VCaP (cell line): ENCODE data around the gene PAXX.

ENCODE experiments used
- H3K27ac ChIP-seq: fragments of 450-650 bp; 2 replicates; pipeline ENCODE4 v1.5.1; 2017
- TF ChIP-seq, protein P1 (sequence below): fragments of 450-650 bp; conservative IDR thresholded peaks from 2 replicates; pipeline ENCODE4 v1.5.1; 2017; ENCODE audit warnings: mild to moderate bottlenecking, moderate library complexity

The PAXX gene

DNA sequence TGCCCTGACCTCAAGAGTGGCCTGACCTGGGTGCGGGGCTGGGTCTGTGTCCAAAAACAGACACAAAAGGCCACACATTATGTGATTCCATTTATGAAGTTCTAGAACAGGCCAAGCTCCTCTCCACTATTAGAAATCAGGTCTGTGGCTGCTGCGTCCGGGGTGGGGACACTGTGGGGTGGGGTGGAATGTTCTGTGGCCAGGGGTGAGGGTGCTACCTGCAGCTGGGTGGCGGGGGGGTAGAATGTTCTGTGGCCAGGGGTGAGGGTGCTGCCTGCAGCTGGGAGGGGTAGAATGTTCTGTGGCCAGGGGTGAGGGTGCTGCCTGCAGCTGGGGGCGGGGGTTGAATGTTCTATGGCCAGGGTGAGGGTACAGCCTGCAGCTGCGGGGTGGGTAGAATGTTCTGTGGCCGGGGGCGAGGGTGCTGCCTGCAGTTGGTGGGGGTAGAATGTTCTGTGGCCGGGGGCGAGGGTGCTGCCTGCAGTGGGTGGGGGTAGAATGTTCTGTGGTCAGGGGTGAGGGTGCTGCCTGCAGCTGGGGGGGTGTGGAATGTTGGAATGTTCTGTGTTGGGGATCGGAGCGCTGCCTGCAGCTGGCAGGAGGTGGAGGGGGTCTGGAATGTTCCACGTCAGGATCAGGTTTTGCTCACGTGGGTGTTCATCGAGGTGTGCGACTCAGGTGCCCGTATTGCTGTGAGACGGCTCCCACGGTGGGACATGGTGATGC is 31.8 kb upstream of the PAXX start:
- TF ChIP-seq, protein P1, sequence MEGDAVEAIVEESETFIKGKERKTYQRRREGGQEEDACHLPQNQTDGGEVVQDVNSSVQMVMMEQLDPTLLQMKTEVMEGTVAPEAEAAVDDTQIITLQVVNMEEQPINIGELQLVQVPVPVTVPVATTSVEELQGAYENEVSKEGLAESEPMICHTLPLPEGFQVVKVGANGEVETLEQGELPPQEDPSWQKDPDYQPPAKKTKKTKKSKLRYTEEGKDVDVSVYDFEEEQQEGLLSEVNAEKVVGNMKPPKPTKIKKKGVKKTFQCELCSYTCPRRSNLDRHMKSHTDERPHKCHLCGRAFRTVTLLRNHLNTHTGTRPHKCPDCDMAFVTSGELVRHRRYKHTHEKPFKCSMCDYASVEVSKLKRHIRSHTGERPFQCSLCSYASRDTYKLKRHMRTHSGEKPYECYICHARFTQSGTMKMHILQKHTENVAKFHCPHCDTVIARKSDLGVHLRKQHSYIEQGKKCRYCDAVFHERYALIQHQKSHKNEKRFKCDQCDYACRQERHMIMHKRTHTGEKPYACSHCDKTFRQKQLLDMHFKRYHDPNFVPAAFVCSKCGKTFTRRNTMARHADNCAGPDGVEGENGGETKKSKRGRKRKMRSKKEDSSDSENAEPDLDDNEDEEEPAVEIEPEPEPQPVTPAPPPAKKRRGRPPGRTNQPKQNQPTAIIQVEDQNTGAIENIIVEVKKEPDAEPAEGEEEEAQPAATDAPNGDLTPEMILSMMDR = no peak
- no peak overlapping the region for H3K27ac ChIP-seq

DNA sequence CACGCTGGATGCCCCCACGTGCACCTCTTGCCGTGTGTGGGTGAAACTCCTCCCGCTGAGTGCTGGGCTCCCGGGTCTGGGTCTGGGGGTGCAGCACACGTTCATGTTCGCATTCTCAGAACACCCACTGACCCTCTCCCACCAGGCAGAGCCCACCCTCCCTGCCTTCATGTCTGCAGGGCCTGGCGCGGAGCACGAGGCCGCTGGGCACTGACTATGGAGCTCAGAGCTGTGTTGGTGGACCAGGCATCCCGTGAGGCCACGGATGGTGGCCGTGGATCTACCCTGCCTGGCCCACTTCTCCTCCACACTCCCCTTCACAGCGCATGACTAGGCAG is 31.3 kb upstream of the PAXX start:
- H3K27ac ChIP-seq = no peak overlapping the region
- TF ChIP-seq, protein P1 = no peak

DNA sequence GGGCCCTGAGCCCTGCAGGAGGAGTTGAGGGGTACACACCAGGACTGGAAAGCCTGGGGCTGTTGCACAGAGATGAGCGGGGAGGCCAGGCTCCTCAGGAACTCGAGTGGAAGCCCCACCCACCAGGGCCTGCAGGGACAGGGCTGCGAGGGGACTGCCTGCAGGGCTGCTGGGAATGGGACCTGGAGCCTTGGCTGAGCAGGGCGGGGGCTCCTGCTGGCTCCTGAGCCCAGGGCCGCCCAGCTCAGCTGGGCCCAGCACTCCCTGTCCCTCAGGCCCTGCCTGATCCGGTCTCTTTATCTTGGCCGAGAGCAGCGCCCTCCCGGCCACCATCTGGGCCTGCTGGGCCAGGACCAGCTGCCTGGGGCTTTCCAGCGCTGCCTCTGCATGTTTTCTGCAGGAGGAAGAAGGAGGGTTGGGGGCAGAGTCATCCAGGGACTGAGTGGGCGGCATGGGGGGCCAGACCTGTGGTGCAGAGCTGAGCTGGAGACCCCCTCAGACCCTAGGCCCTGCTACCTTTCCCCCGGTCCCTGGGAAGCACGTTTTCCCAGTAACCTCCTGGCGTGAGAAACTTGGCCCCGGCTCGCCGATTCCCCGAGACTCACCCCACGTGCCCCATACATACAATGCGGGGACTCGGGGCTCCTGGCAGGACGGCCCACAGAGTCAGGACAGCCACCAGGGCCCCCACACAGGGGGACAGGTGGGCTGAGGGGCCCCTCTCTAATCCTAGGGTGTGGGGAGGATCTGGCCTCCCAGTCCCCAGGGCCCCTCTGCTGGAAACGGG is 30.8 kb upstream of the PAXX start:
- TF ChIP-seq, protein P1 = no peak
- H3K27ac ChIP-seq = no peak overlapping the region

DNA sequence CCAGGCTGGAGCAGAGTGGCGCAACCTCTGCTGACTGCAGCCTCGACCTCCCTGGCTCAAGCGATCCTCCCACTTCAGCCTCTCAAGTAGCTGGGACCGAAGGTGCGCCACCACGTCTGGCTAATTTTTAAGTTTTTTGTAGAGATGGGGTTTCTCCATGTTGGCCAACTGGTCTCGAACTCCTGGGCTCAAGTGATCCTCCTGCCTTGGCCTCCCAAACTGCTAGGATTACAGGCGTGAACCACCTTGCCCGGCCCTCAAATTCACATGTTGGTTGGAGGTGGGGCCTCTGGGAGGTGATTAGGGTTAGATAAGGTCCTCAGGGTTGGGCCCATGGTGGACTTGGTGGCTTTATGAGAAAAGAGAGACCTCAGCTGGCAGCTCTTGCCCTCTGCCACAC is 30.1 kb upstream of the PAXX start:
- H3K27ac ChIP-seq = no peak overlapping the region

GRCh38 chr9:136962701-136963248 is 29.4 kb upstream of the PAXX start:
- TF ChIP-seq, protein P1 = no peak
- H3K27ac ChIP-seq = no peak overlapping the region

More for the DNA sequence above, 30.1 kb upstream of the PAXX start:
- TF ChIP-seq, protein P1 = no peak

GRCh38 chr9:136963341-136963740 is 28.9 kb upstream of the PAXX start:
- H3K27ac ChIP-seq = no peak overlapping the region
- TF ChIP-seq, protein P1 = no peak

DNA sequence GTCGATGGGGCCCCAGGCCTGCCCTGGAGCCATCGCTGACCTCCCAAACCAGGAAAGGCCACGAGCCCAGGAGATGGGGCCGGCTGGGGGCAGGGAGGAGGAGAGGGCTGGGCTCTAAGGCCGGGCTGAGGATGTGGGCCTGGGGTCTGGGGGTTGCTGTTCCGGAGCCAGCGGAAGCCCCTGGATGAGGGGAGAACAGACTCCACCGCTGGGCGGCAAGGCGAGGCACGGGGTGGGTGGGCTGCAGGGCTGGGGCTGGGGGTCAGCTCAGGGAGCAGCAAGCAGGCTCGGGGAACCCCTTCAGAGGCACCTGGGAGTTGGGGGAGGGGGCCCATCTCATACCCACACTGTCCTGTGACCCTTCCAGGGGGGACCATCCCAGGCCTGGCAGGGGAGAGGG is 28.5 kb upstream of the PAXX start:
- H3K27ac ChIP-seq = no peak overlapping the region
- TF ChIP-seq, protein P1 = no peak
